Measurements from ENCODE around the gene CPEB1.
"Not testable (repeated sequence)": the region's sequence is repeated elsewhere in the genome, so short reads cannot be mapped to it uniquely, and the experiment has no call there.

CPEB1 gene

GRCh38 chr15:82540055-82540983, 106.8 kb downstream of the CPEB1 start, which contains the start of gene RPS17:
Gene RPS17 (minus strand): TSS chr15:82540457. CDS start chr15:82540428, 29 bp downstream.
- no peak for DNase-seq

- DNase-seq = no peak
These were observed 107.5 kb downstream of the CPEB1 start for GRCh38 chr15:82539691-82540054.

- DNase-seq = no peak
These were observed 108.0 kb downstream of the CPEB1 start for GRCh38 chr15:82538961-82539690.

- no peak for DNase-seq
These were observed 109.7 kb downstream of the CPEB1 start for GRCh38 chr15:82537351-82537908.

- no peak for DNase-seq
These were observed 110.5 kb downstream of the CPEB1 start for GRCh38 chr15:82536409-82537350.

GRCh38 chr15:82535566-82536408, 111.4 kb downstream of the CPEB1 start:
- DNase-seq = no peak

- DNase-seq = not testable (repeated sequence)
These were observed 112.0 kb downstream of the CPEB1 start for GRCh38 chr15:82535151-82535550.

GRCh38 chr15:82534457-82534861, 112.7 kb downstream of the CPEB1 start:
- not testable (repeated sequence) for DNase-seq

- DNase-seq = no peak
These were observed 113.4 kb downstream of the CPEB1 start for GRCh38 chr15:82533801-82534200.

GRCh38 chr15:82532991-82533481, 114.1 kb downstream of the CPEB1 start:
- DNase-seq = no peak

- no peak for DNase-seq
These were observed 114.7 kb downstream of the CPEB1 start for GRCh38 chr15:82532383-82532990.

GRCh38 chr15:82531496-82532382, 115.4 kb downstream of the CPEB1 start:
- DNase-seq = no peak

GRCh38 chr15:82530606-82531379, 116.4 kb downstream of the CPEB1 start:
- DNase-seq = no peak

GRCh38 chr15:82530006-82530405, 117.2 kb downstream of the CPEB1 start:
- DNase-seq = no peak

GRCh38 chr15:82513587-82513986, 133.6 kb downstream of the CPEB1 start:
- not testable (repeated sequence) for DNase-seq

GRCh38 chr15:82507693-82508092, 139.5 kb downstream of the CPEB1 start:
- not testable (repeated sequence) for DNase-seq

- DNase-seq = not testable (repeated sequence)
These were observed 140.1 kb downstream of the CPEB1 start for GRCh38 chr15:82507087-82507486.

GRCh38 chr15:82505842-82506241, 141.3 kb downstream of the CPEB1 start:
- DNase-seq = not testable (repeated sequence)

GRCh38 chr15:82504074-82504473, 143.1 kb downstream of the CPEB1 start:
- not testable (repeated sequence) for DNase-seq
